Natural killer cell (primary cell): ENCODE results near the gene GRB10. TPM values are rescaled to one million over a fixed set of nuclear protein-coding genes. Genes with fewer than 3 reads are reported as not detected.

ENCODE experiments used
- ATAC-seq, 3 donors: fragments of 150-1000 bp in 2 of 3; fragments of 200-7000 bp in 1 of 3; cut with Tn5 transposase; 1 replicate in 1 of 3; 2 replicates in 2 of 3; pipeline ENCODE4 v1.10.0; 2021; ENCODE audit warnings: mild to moderate bottlenecking in 2 of 3, moderate library complexity in 2 of 3
- DNase-seq, 2 donors: peaks; one replicate each; pipeline versions ENCODE4 v3.0.0 to v3.0.0-alpha.2; 2013 to 2021; ENCODE audit warnings: mixed read lengths in 1 of 2
- H3K27ac ChIP-seq: one replicate; pipeline ENCODE4 v1.5.1; 2013; ENCODE audit warnings: mild to moderate bottlenecking, low read length
- H3K27me3 ChIP-seq: one replicate; pipeline ENCODE4 v1.6.1; 2013; ENCODE audit warnings: low read length; ENCODE audit not compliant: control insufficient read depth, insufficient read depth
- H3K36me3 ChIP-seq: one replicate; pipeline ENCODE4 v1.6.1; 2013; ENCODE audit warnings: low read length; ENCODE audit not compliant: control insufficient read depth, insufficient read depth
- H3K4me1 ChIP-seq: one replicate; pipeline ENCODE4 v1.6.1; 2013; ENCODE audit warnings: low read length; ENCODE audit not compliant: control insufficient read depth, insufficient read depth
- H3K4me3 ChIP-seq: one replicate; pipeline ENCODE4 v1.5.1; 2013; ENCODE audit warnings: low read length
- H3K9me3 ChIP-seq: one replicate; pipeline ENCODE4 v1.6.1; 2013; ENCODE audit warnings: low read length; ENCODE audit not compliant: control insufficient read depth, insufficient read depth
- H3K27ac Mint-ChIP-seq, 2 donors: one replicate each; pipeline ENCODE4 v1.8.0; 2022; ENCODE audit warnings: mild to moderate bottlenecking in 2 of 2, mixed read lengths in 2 of 2, moderate library complexity in 1 of 2
- H3K27me3 Mint-ChIP-seq, 2 donors: one replicate each; pipeline ENCODE4 v1.8.0; 2022; ENCODE audit warnings: low read depth in 2 of 2, mixed read lengths in 2 of 2
- H3K36me3 Mint-ChIP-seq: one replicate; pipeline ENCODE4 v1.8.0; 2022; ENCODE audit warnings: mixed read lengths
- H3K4me1 Mint-ChIP-seq, 2 donors: one replicate each; pipeline ENCODE4 v1.8.0; 2022; ENCODE audit warnings: mixed read lengths in 2 of 2
- H3K4me3 Mint-ChIP-seq: one replicate; pipeline ENCODE4 v1.8.0; 2022; ENCODE audit warnings: mild to moderate bottlenecking, moderate library complexity, mixed read lengths
- H3K9me3 Mint-ChIP-seq, 2 donors: one replicate each; pipeline ENCODE4 v1.8.0; 2022; ENCODE audit warnings: mixed read lengths in 2 of 2
- CTCF ChIP-seq: fragments of 200-600 bp; IDR thresholded peaks from one replicate; pipeline ENCODE4 v1.8.0; 2022; ENCODE audit warnings: antibody characterized with exemption
- WGBS: methylation state at CpG from one replicate; pipeline ENCODE4 v1.1.7; 2013; ENCODE audit warnings: missing lambda C conversion rate; ENCODE audit not compliant: insufficient coverage; 5-methylcytosine and 5-hydroxymethylcytosine counted together
- intact Hi-C: fragments of 100-400 bp; cut with micrococcal nuclease; formaldehyde crosslinking; loops from one replicate; pipeline ENCODE4 v1.14.2; 2022
- total RNA-seq, 4 donors: library from RNA; stranded (reverse); fragments of 120-200 nt in 1 of 4; gene quantifications; one replicate each; pipeline versions ENCODE4 v1.2.3 to v1.2.4, GENCODE V29; 2013 to 2022

The GRB10 gene
- total RNA-seq, 3 donors from 2014 or later (not counting 1 experiment from before 2014, with no cell fraction given), result 0.16 to 24.4 (median 1.4) TPM

- Mint-ChIP-seq H3K27me3 (peaks cover 10 to 17% of the 10 kb centered on the region in 2 donors), H3K4me1 (no peaks in the 10 kb centered on the region), H3K27ac (no peak overlapping the region), H3K9me3 (no peaks in the 10 kb centered on the region), H3K4me3 (no peak overlapping the region), H3K36me3 (no peaks in the 10 kb centered on the region)
- Histone ChIP-seq H3K4me3 (no peak overlapping the region), H3K36me3 (no peaks in the 10 kb centered on the region), H3K27ac (no peak overlapping the region), H3K4me1 (no peaks in the 10 kb centered on the region), H3K27me3 (no peaks in the 10 kb centered on the region), H3K9me3 (no peaks in the 10 kb centered on the region)
- WGBS, result 88% methylated on average over 11 of the region's 11 CpGs
- intact Hi-C loops, result no loop called here
- DNase-seq (no peak), ATAC-seq (no peak)
- no peak for TF ChIP-seq CTCF
These were observed 160.7 kb downstream of the GRB10 start for GRCh38 chr7:50621973-50622490.

GRCh38 chr7:50621206-50621605 is 161.5 kb downstream of the GRB10 start:
- Histone ChIP-seq H3K4me3 (no peak overlapping the region), H3K4me1 (no peaks in the 10 kb centered on the region), H3K27ac (no peak overlapping the region), H3K36me3 (no peaks in the 10 kb centered on the region), H3K9me3 (no peaks in the 10 kb centered on the region), H3K27me3 (no peaks in the 10 kb centered on the region)
- Mint-ChIP-seq H3K4me1 (no peaks in the 10 kb centered on the region), H3K27ac (no peak overlapping the region), H3K27me3 (peaks cover 10 to 12% of the 10 kb centered on the region in 2 donors), H3K4me3 (no peak overlapping the region), H3K9me3 (no peaks in the 10 kb centered on the region), H3K36me3 (no peaks in the 10 kb centered on the region)
- intact Hi-C loops, result no loop called here
- DNase-seq (no peak), ATAC-seq (no peak)
- TF ChIP-seq CTCF, result no peak
- WGBS, result 89% methylated on average over 8 of the region's 8 CpGs

GRCh38 chr7:50620433-50620832 is 162.3 kb downstream of the GRB10 start:
- H3K36me3 ChIP-seq, result no peaks in the 10 kb centered on the region
- no peaks in the 10 kb centered on the region for H3K4me1 ChIP-seq
- Mint-ChIP-seq H3K4me3 (no peak overlapping the region), H3K27me3 (peaks cover 10 to 12% of the 10 kb centered on the region in 2 donors), H3K36me3 (no peaks in the 10 kb centered on the region), H3K27ac (no peak overlapping the region), H3K9me3 (no peaks in the 10 kb centered on the region), H3K4me1 (no peaks in the 10 kb centered on the region)
- no peak for TF ChIP-seq CTCF
- H3K27me3 ChIP-seq, result no peaks in the 10 kb centered on the region
- no peaks in the 10 kb centered on the region for H3K9me3 ChIP-seq
- no peak overlapping the region for H3K27ac ChIP-seq
- ATAC-seq (no peak), DNase-seq (no peak)
- H3K4me3 ChIP-seq, result no peak overlapping the region
- intact Hi-C loops, result no loop called here
- 89% methylated on average over 11 of the region's 11 CpGs for WGBS

GRCh38 chr7:50619684-50620083 is 163.0 kb downstream of the GRB10 start:
- intact Hi-C loops, result no loop called here
- DNase-seq (no peak), ATAC-seq (no peak)
- Mint-ChIP-seq H3K27ac (no peak overlapping the region), H3K4me3 (no peak overlapping the region), H3K9me3 (no peaks in the 10 kb centered on the region), H3K36me3 (no peaks in the 10 kb centered on the region), H3K27me3 (peaks cover 10 to 12% of the 10 kb centered on the region in 2 donors), H3K4me1 (peaks cover 4 to 5% of the 10 kb centered on the region in 2 donors)
- H3K36me3 ChIP-seq, result no peaks in the 10 kb centered on the region
- H3K9me3 ChIP-seq, result no peaks in the 10 kb centered on the region
- TF ChIP-seq CTCF, result no peak
- H3K27me3 ChIP-seq, result no peaks in the 10 kb centered on the region
- 97% methylated on average over 14 of the region's 14 CpGs for WGBS
- no peak overlapping the region for H3K27ac ChIP-seq
- peaks cover under 1% of the 10 kb centered on the region for H3K4me1 ChIP-seq
- no peak overlapping the region for H3K4me3 ChIP-seq
